ENCODE results near the gene TAMALIN. TPM values are rescaled to one million over a fixed set of nuclear protein-coding genes. Genes with fewer than 3 reads are reported as not detected.

Gene TAMALIN
- total and polyA plus RNA-seq, 2 donors = 9.2 to 47.4 TPM

GRCh38 chr12:52014567-52015530 is 8.1 kb downstream of the TAMALIN start:
- WGBS = 95% methylated on average over 93 of the region's 93 CpGs
- no peaks in the 10 kb centered on the region for H3K27me3 ChIP-seq (ENCODE audit: control insufficient read depth in 2 of 2, insufficient read depth in 1 of 2, low read length in 1 of 2)
- no peak for DNase-seq (ENCODE audit: low read depth in 6 of 9, low spot score in 9 of 9)
- H3K27ac ChIP-seq (ENCODE audit: low read depth in 1 of 2, low read length in 1 of 2) = peak overlapping the region; percentile 18 to 53
- H3K4me3 ChIP-seq (ENCODE audit: low read length in 2 of 2) = no peak overlapping the region
- H3K36me3 ChIP-seq (ENCODE audit: control insufficient read depth in 2 of 2, insufficient read depth in 2 of 2, low read length in 1 of 2) = peaks cover 4 to 18% of the 10 kb centered on the region in 2 donors
- peaks cover 3 to 41% of the 10 kb centered on the region in 2 donors for H3K4me1 ChIP-seq (ENCODE audit: control insufficient read depth in 2 of 2, insufficient read depth in 2 of 2, low read length in 2 of 2)
- H3K9me3 ChIP-seq (ENCODE audit: control insufficient read depth in 2 of 2, insufficient read depth in 1 of 2, low read length in 1 of 2) = peaks cover 0 to 9% of the 10 kb centered on the region in 2 donors

GRCh38 chr12:52015532-52016041 is 8.8 kb downstream of the TAMALIN start:
- peaks cover 3 to 41% of the 10 kb centered on the region in 2 donors for H3K4me1 ChIP-seq (ENCODE audit: control insufficient read depth in 2 of 2, insufficient read depth in 2 of 2, low read length in 2 of 2)
- 50% methylated on average over 10 of the region's 10 CpGs for WGBS
- H3K4me3 ChIP-seq (ENCODE audit: low read length in 2 of 2) = no peak overlapping the region
- H3K9me3 ChIP-seq (ENCODE audit: control insufficient read depth in 2 of 2, insufficient read depth in 1 of 2, low read length in 1 of 2) = peaks cover 0 to 4% of the 10 kb centered on the region in 2 donors
- DNase-seq (ENCODE audit: low read depth in 6 of 9, low spot score in 9 of 9) = peak in 1 of 9 donors; percentile 56
- H3K27ac ChIP-seq (ENCODE audit: low read depth in 1 of 2, low read length in 1 of 2) = peak overlapping the region; percentile 18 to 53
- H3K36me3 ChIP-seq (ENCODE audit: control insufficient read depth in 2 of 2, insufficient read depth in 2 of 2, low read length in 1 of 2) = peaks cover 4 to 18% of the 10 kb centered on the region in 2 donors
- no peaks in the 10 kb centered on the region for H3K27me3 ChIP-seq (ENCODE audit: control insufficient read depth in 2 of 2, insufficient read depth in 1 of 2, low read length in 1 of 2)

GRCh38 chr12:52018433-52019112 is 11.8 kb downstream of the TAMALIN start:
- Histone ChIP-seq H3K27ac (ENCODE audit: low read depth in 1 of 2, low read length in 1 of 2) (no peak overlapping the region), H3K27me3 (ENCODE audit: control insufficient read depth in 2 of 2, insufficient read depth in 1 of 2, low read length in 1 of 2) (peaks cover 0 to 15% of the 10 kb centered on the region in 2 donors), H3K9me3 (ENCODE audit: control insufficient read depth in 2 of 2, insufficient read depth in 1 of 2, low read length in 1 of 2) (peaks cover 0 to 4% of the 10 kb centered on the region in 2 donors), H3K4me1 (ENCODE audit: control insufficient read depth in 2 of 2, insufficient read depth in 2 of 2, low read length in 2 of 2) (peaks cover 7 to 59% of the 10 kb centered on the region in 2 donors), H3K36me3 (ENCODE audit: control insufficient read depth in 2 of 2, insufficient read depth in 2 of 2, low read length in 1 of 2) (peaks cover 0 to 4% of the 10 kb centered on the region in 2 donors), H3K4me3 (ENCODE audit: low read length in 2 of 2) (no peak overlapping the region)
- no peak for DNase-seq (ENCODE audit: low read depth in 6 of 9, low spot score in 9 of 9)
- WGBS = 91% methylated on average over 4 of the region's 4 CpGs

- Histone ChIP-seq H3K27ac (ENCODE audit: low read depth in 1 of 2, low read length in 1 of 2) (no peak overlapping the region), H3K4me1 (ENCODE audit: control insufficient read depth in 2 of 2, insufficient read depth in 2 of 2, low read length in 2 of 2) (peaks cover 13 to 59% of the 10 kb centered on the region in 2 donors), H3K27me3 (ENCODE audit: control insufficient read depth in 2 of 2, insufficient read depth in 1 of 2, low read length in 1 of 2) (peaks cover 0 to 16% of the 10 kb centered on the region in 2 donors), H3K4me3 (ENCODE audit: low read length in 2 of 2) (no peak overlapping the region), H3K36me3 (ENCODE audit: control insufficient read depth in 2 of 2, insufficient read depth in 2 of 2, low read length in 1 of 2) (peaks cover 0 to 4% of the 10 kb centered on the region in 2 donors), H3K9me3 (ENCODE audit: control insufficient read depth in 2 of 2, insufficient read depth in 1 of 2, low read length in 1 of 2) (no peaks in the 10 kb centered on the region)
- 95% methylated on average over 13 of the region's 13 CpGs for WGBS
- DNase-seq (ENCODE audit: low read depth in 6 of 9, low spot score in 9 of 9) = no peak
These were observed 12.5 kb downstream of the TAMALIN start for GRCh38 chr12:52019113-52019770.

- Histone ChIP-seq H3K4me1 (ENCODE audit: control insufficient read depth in 2 of 2, insufficient read depth in 2 of 2, low read length in 2 of 2) (peaks cover 19 to 67% of the 10 kb centered on the region in 2 donors), H3K27ac (ENCODE audit: low read depth in 1 of 2, low read length in 1 of 2) (no peak overlapping the region), H3K36me3 (ENCODE audit: control insufficient read depth in 2 of 2, insufficient read depth in 2 of 2, low read length in 1 of 2) (no peaks in the 10 kb centered on the region), H3K27me3 (ENCODE audit: control insufficient read depth in 2 of 2, insufficient read depth in 1 of 2, low read length in 1 of 2) (peaks cover 0 to 16% of the 10 kb centered on the region in 2 donors), H3K4me3 (ENCODE audit: low read length in 2 of 2) (no peak overlapping the region), H3K9me3 (ENCODE audit: control insufficient read depth in 2 of 2, insufficient read depth in 1 of 2, low read length in 1 of 2) (no peaks in the 10 kb centered on the region)
- peak in 4 of 9 donors; percentile 55 to 84 (median 72) for DNase-seq (ENCODE audit: low read depth in 6 of 9, low spot score in 9 of 9)
- 28% methylated on average over 9 of the region's 9 CpGs for WGBS
These were observed 14.0 kb downstream of the TAMALIN start for GRCh38 chr12:52020539-52021336.

- no peak for DNase-seq (ENCODE audit: low read depth in 6 of 9, low spot score in 9 of 9)
- H3K4me1 ChIP-seq (ENCODE audit: control insufficient read depth in 2 of 2, insufficient read depth in 2 of 2, low read length in 2 of 2) = peaks cover 19 to 64% of the 10 kb centered on the region in 2 donors
- H3K9me3 ChIP-seq (ENCODE audit: control insufficient read depth in 2 of 2, insufficient read depth in 1 of 2, low read length in 1 of 2) = no peaks in the 10 kb centered on the region
- WGBS = 9% methylated on average over 14 of the region's 14 CpGs
- H3K4me3 ChIP-seq (ENCODE audit: low read length in 2 of 2) = peak overlapping the region; percentile 43 to 53
- peaks cover 0 to 16% of the 10 kb centered on the region in 2 donors for H3K27me3 ChIP-seq (ENCODE audit: control insufficient read depth in 2 of 2, insufficient read depth in 1 of 2, low read length in 1 of 2)
- H3K27ac ChIP-seq (ENCODE audit: low read depth in 1 of 2, low read length in 1 of 2) = peak overlapping the region in 1 of 2 donors; percentile 18
- H3K36me3 ChIP-seq (ENCODE audit: control insufficient read depth in 2 of 2, insufficient read depth in 2 of 2, low read length in 1 of 2) = no peaks in the 10 kb centered on the region
These were observed 16.1 kb downstream of the TAMALIN start for GRCh38 chr12:52022841-52023181.

- Histone ChIP-seq H3K36me3 (ENCODE audit: control insufficient read depth in 2 of 2, insufficient read depth in 2 of 2, low read length in 1 of 2) (no peaks in the 10 kb centered on the region), H3K27me3 (ENCODE audit: control insufficient read depth in 2 of 2, insufficient read depth in 1 of 2, low read length in 1 of 2) (peaks cover 0 to 16% of the 10 kb centered on the region in 2 donors), H3K4me1 (ENCODE audit: control insufficient read depth in 2 of 2, insufficient read depth in 2 of 2, low read length in 2 of 2) (peaks cover 19 to 62% of the 10 kb centered on the region in 2 donors), H3K27ac (ENCODE audit: low read depth in 1 of 2, low read length in 1 of 2) (peak overlapping the region; percentile 31 to 83), H3K9me3 (ENCODE audit: control insufficient read depth in 2 of 2, insufficient read depth in 1 of 2, low read length in 1 of 2) (no peaks in the 10 kb centered on the region), H3K4me3 (ENCODE audit: low read length in 2 of 2) (peak overlapping the region; percentile 43 to 53)
- under 1% methylated on average over 70 of the region's 70 CpGs for WGBS
- peak in 5 of 9 donors; percentile 68 to 87 (median 83) for DNase-seq (ENCODE audit: low read depth in 6 of 9, low spot score in 9 of 9)
These were observed 16.6 kb downstream of the TAMALIN start for GRCh38 chr12:52023182-52023975.

All from thymus (tissue), 11 donors.